Stimulated activated CD4-positive, alpha-beta T cell treated with anti-CD3 and anti-CD28 coated beads, Interleukin-12 subunit alpha, Interleukin-12 subunit beta, amount 100 ng/mL, for 48 hours (primary cell): Measurements from ENCODE around the gene LARP1.

Source experiments
- DNase-seq, 3 donors: peaks; one replicate each; pipeline ENCODE4 v3.0.0-alpha.2; 2020; ENCODE audit warnings: low read depth in 2 of 3, low spot score in 1 of 3

Gene LARP1

GRCh38 chr5:154850255-154851062 is 95.3 kb downstream of the LARP1 start, which contains the start of gene FAXDC2:
Gene FAXDC2, minus strand, starts transcription at chr5:154850603. Its CDS starts 12,425 bp downstream, at chr5:154838178.
- no peak for DNase-seq

- no peak for DNase-seq
Observed at GRCh38 chr5:154851351-154851750, 96.2 kb downstream of the LARP1 start.

- DNase-seq = peak; percentile 67 to 77 (median 72)
Observed at GRCh38 chr5:154857530-154858296, 102.5 kb downstream of the LARP1 start.

- DNase-seq = peak; percentile 94 to 97 (median 96)
Observed at GRCh38 chr5:154858297-154858971, 103.3 kb downstream of the LARP1 start, which contains the start of gene CNOT8. Gene CNOT8, plus strand, starts transcription at chr5:154858627. Its CDS starts 4,652 bp downstream, at chr5:154863279.

- peak in 1 of 3 donors; percentile 11 for DNase-seq
Observed at GRCh38 chr5:154858972-154859871, 104.0 kb downstream of the LARP1 start.

- no peak for DNase-seq
Observed at GRCh38 chr5:154860123-154860522, 104.9 kb downstream of the LARP1 start.

GRCh38 chr5:154860765-154861164 is 105.6 kb downstream of the LARP1 start:
- no peak for DNase-seq

GRCh38 chr5:154861946-154862345 is 106.8 kb downstream of the LARP1 start:
- DNase-seq = no peak

- DNase-seq = no peak
Observed at GRCh38 chr5:154862766-154863165, 107.6 kb downstream of the LARP1 start.

GRCh38 chr5:154863291-154864080 is 108.3 kb downstream of the LARP1 start:
- DNase-seq = no peak

- DNase-seq = no peak
Observed at GRCh38 chr5:154865466-154866184, 110.4 kb downstream of the LARP1 start.

- DNase-seq = no peak
Observed at GRCh38 chr5:154866841-154867240, 111.7 kb downstream of the LARP1 start.
